NCI-H510A treated with DMSO at 0.1 percent for 48 hours (cell line): Measurements from ENCODE around the gene LAMA4.

Source experiments
- DNase-seq: peaks from one replicate; lab custom pipeline; 2025; lab: John Stamatoyannopoulos, UW

LAMA4 gene

GRCh38 chr6:112081569-112081968, 172.8 kb downstream of the LAMA4 start:
- DNase-seq = no peak

- no peak for DNase-seq
Observed at GRCh38 chr6:112066606-112067005, 187.8 kb downstream of the LAMA4 start.

GRCh38 chr6:112065426-112065986, 188.9 kb downstream of the LAMA4 start:
- DNase-seq = no peak

GRCh38 chr6:112062966-112063365, 191.4 kb downstream of the LAMA4 start:
- no peak for DNase-seq

GRCh38 chr6:112061605-112062004, 192.8 kb downstream of the LAMA4 start:
- no peak for DNase-seq
